Kidney epithelial cell (primary cell): Measurements from ENCODE around the gene FAM53B. TPM values are rescaled to one million over a fixed set of nuclear protein-coding genes. Genes with fewer than 3 reads are reported as not detected.

Experiments used
- DNase-seq: peaks from one replicate; pipeline ENCODE4 v3.0.0-alpha.2; 2010; ENCODE audit warnings: low read depth
- H3K27me3 ChIP-seq: 2 replicates; pipeline ENCODE4 v1.6.0; 2011; ENCODE audit warnings: low read length; ENCODE audit not compliant: control insufficient read depth, insufficient read depth
- H3K36me3 ChIP-seq: 2 replicates; pipeline ENCODE4 v1.5.1; 2011; ENCODE audit warnings: low read length; ENCODE audit not compliant: control insufficient read depth, insufficient read depth
- H3K4me3 ChIP-seq: 2 replicates; pipeline ENCODE4 v1.5.1; 2011; ENCODE audit warnings: low read depth, mild to moderate bottlenecking, control low read depth, low read length
- total RNA-seq: library from RNA; depleted of rRNA; stranded (reverse); fragments of >200 nt; gene quantifications from 2 replicates; pipeline ENCODE4 v1.2.3, GENCODE V29; 2015
- TF ChIP-seq, protein P1 (sequence below): IDR thresholded peaks from 2 replicates; pipeline ENCODE4 v1.5.1; 2011; ENCODE audit warnings: mild to moderate bottlenecking, moderate library complexity, low read length, control low read depth, inconsistent platforms; ENCODE audit not compliant: insufficient read depth, poor library complexity, severe bottlenecking

FAM53B gene
- total RNA-seq, 1 donor from 2014 or later, result 16.1 TPM

DNA sequence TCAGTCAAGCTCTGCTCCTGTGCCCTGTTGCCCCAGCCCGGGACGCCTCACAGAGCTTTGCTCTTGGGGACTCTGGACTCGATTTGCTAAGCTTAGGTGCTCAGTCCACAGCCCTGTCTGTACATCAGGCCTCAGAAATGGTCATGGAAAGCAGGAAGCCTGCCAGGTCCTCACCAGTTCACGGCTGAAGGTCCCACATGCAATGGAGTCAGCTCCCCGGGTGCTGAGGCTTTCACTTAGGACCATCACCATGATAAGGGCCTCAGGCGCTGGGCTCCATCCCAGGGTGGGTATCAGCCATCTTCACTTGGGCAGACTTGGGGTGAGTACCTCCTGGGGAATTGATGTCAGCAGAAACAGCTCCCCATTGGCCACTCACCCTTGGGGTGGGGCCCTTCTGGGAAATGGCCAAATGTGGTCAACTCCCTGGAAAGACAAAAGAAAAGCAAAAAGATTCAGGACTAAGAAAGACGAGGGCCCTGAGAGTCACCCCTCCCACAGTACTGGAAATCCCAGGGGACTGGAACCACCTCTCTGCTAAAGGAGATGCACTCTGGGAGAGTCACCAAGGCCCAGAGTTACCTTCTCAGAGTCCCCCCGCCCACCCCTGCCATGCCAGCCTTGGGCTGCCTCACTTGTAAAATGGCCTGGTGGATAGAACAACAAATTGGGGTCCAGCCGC, 37.6 kb downstream of the FAM53B start:
- DNase-seq, result no peak
- no peaks in the 10 kb centered on the region for H3K27me3 ChIP-seq
- no peaks in the 10 kb centered on the region for H3K36me3 ChIP-seq
- no peak overlapping the region for H3K4me3 ChIP-seq
- TF ChIP-seq, protein P1, sequence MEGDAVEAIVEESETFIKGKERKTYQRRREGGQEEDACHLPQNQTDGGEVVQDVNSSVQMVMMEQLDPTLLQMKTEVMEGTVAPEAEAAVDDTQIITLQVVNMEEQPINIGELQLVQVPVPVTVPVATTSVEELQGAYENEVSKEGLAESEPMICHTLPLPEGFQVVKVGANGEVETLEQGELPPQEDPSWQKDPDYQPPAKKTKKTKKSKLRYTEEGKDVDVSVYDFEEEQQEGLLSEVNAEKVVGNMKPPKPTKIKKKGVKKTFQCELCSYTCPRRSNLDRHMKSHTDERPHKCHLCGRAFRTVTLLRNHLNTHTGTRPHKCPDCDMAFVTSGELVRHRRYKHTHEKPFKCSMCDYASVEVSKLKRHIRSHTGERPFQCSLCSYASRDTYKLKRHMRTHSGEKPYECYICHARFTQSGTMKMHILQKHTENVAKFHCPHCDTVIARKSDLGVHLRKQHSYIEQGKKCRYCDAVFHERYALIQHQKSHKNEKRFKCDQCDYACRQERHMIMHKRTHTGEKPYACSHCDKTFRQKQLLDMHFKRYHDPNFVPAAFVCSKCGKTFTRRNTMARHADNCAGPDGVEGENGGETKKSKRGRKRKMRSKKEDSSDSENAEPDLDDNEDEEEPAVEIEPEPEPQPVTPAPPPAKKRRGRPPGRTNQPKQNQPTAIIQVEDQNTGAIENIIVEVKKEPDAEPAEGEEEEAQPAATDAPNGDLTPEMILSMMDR, result no peak

DNA sequence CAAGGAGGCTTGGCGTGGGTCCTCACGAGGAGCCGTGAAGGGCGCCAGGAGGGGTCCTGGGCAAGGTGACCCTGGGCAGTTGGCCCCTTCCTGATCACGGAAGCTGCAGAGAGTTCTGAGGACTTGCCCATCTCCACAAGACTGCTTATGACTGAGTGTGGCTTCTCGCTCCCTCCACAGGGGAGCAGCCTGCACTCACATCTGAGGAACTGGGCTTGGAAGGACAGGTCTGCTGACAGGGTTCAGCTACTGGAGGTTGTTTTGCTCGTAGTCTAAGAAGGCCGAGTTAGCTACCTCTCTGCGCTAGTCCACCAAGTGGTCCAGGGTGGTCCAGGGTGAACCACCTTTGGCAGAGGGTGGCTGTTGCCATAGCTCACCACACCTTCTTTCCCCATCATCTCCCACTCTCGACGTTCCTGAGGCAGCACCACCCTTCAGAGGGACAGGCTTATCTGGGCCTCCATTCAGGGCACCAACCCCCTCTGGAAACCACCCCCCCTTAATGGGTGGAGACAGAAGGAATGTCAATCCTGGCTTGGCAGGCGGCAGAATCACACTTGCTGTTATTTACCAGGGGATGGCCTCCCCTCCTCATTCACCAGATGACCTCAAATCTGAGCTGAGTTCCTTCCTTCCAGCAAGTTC, 38.2 kb downstream of the FAM53B start:
- DNase-seq, result no peak
- H3K36me3 ChIP-seq, result no peaks in the 10 kb centered on the region
- H3K27me3 ChIP-seq, result no peaks in the 10 kb centered on the region
- H3K4me3 ChIP-seq, result no peak overlapping the region
- TF ChIP-seq, protein P1, result no peak

DNA sequence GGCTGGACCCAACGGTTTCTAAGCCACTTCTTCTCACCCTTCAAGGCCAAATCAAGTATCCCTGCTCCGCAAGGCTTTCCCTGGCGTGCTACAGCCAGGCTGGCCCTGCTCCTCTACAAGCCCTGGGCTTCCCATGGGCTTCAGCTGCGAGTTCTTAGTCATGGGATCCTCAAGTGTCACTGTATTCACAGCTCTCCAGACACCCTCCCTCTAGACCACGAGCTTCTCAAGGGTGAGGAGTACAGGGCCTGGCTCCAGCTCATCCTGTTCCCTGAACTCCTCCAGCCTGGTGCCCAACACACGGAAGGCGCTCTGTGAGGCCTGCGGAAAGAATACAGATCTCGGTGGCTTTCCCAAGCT, 38.8 kb downstream of the FAM53B start:
- H3K36me3 ChIP-seq, result no peaks in the 10 kb centered on the region
- TF ChIP-seq, protein P1, result no peak
- H3K4me3 ChIP-seq, result no peak overlapping the region
- DNase-seq, result no peak
- H3K27me3 ChIP-seq, result no peaks in the 10 kb centered on the region

DNA sequence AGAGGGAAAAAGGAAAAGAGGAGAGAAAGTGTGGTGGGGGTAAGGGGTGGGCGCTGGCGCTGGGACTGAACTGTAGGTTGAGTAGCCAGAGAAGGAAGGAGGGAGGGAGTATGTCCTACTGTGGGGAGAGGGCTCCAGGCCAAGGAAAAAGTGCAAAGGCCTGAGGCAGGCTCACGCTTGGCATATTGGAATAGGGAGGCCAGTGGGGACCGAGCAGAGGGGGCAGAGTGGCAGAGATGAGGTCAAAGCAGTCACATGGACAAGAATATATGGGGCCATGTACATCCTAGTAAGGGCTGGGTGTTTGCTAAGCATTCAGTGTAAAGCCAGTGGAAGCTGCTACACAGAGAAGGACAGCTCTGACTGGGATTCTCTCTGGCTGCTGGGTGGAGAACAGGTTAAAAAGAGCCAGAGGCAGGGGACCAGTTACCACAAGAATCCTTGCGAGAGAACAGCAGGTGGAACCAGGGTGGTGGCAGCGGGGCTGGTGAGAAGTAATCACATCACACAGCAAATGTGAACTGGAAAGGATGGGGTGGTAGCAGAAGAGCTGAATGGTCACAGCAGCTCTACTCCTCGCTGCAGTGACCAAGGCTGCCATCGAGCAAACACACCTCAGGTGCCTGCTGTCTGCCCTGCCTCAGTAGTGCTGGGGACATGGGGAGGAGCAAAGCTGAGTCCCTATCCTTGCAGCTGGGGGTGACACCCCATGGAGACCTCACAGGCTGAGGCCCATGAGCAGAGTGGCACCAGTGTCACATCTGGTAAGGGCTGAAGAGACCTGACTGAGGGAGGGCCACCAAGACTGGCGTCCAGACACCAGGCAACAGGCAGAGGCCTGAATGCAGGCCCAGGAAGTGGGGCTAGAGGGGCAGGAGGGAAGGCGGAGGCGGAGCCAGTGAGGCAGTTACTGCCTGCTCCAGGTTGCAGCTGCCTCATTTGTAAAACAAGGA, 39.5 kb downstream of the FAM53B start:
- H3K4me3 ChIP-seq, result no peak overlapping the region
- TF ChIP-seq, protein P1, result no peak
- DNase-seq, result no peak
- no peaks in the 10 kb centered on the region for H3K27me3 ChIP-seq
- H3K36me3 ChIP-seq, result no peaks in the 10 kb centered on the region

DNA sequence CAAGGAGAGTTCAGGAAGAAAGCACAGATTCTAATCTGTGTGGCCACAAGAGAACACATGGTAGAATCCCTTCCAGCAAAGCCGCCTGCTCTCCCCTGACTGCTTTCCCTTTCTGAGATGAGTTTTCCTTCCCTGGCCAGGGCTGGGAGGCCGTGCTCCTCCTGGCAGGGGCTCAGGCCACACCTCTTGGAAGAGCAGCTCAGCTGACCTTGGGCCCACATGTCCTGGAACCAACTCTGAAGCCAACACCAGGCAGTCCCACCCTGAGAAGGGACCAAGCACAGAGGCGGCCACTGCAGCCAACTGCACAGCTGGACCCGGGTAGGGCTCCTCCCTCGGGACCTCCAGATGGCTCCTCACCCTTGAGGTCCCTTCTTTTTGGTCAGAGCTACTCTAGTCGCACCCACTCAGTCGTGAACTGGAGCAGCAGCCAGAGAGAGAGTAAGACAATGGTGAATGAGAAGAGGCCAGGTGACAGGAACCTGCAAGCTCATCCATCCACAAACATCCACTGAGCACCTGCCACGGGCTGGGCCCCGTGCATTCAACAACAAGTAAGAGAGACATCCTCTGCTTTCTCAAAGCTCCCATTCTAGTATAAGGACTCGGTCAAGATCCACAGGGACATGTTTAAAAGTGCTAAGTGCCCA, 40.3 kb downstream of the FAM53B start:
- Histone ChIP-seq H3K27me3 (no peaks in the 10 kb centered on the region), H3K4me3 (no peak overlapping the region), H3K36me3 (no peaks in the 10 kb centered on the region)
- TF ChIP-seq, protein P1, result no peak
- DNase-seq, result no peak
